Stimulated activated CD4-positive, alpha-beta T cell treated with anti-CD3 and anti-CD28 coated beads, Interleukin-12 subunit alpha, Interleukin-12 subunit beta, amount 100 ng/mL, for 48 hours (primary cell): ENCODE measurements around the gene NGF.

ENCODE experiments used
- DNase-seq, 3 donors: peaks; one replicate each; pipeline ENCODE4 v3.0.0-alpha.2; 2020; ENCODE audit warnings: low read depth in 2 of 3, low spot score in 1 of 3

Gene NGF

GRCh38 chr1:115283249-115283648, 54.8 kb downstream of the NGF start:
- no peak for DNase-seq

- no peak for DNase-seq
Observed at GRCh38 chr1:115282807-115283208, 55.2 kb downstream of the NGF start.

- no peak for DNase-seq
Observed at GRCh38 chr1:115281143-115281542, 56.9 kb downstream of the NGF start.

- no peak for DNase-seq
Observed at GRCh38 chr1:115280064-115280463, 58.0 kb downstream of the NGF start.

GRCh38 chr1:115278211-115278610, 59.8 kb downstream of the NGF start:
- DNase-seq: no peak

GRCh38 chr1:115277276-115277675, 60.8 kb downstream of the NGF start:
- no peak for DNase-seq

GRCh38 chr1:115275216-115275615, 62.8 kb downstream of the NGF start:
- DNase-seq: no peak

- no peak for DNase-seq
Observed at GRCh38 chr1:115274467-115274866, 63.6 kb downstream of the NGF start.

- no peak for DNase-seq
Observed at GRCh38 chr1:115266729-115267421, 71.2 kb downstream of the NGF start.

- no peak for DNase-seq
Observed at GRCh38 chr1:115265099-115265498, 73.0 kb downstream of the NGF start.

- no peak for DNase-seq
Observed at GRCh38 chr1:115262886-115263285, 75.2 kb downstream of the NGF start.

- no peak for DNase-seq
Observed at GRCh38 chr1:115261496-115261895, 76.6 kb downstream of the NGF start.

GRCh38 chr1:115258302-115258866, 79.7 kb downstream of the NGF start:
- DNase-seq: no peak

GRCh38 chr1:115257591-115257990, 80.5 kb downstream of the NGF start:
- DNase-seq: no peak

GRCh38 chr1:115255154-115255553, 82.9 kb downstream of the NGF start:
- no peak for DNase-seq

- DNase-seq: no peak
Observed at GRCh38 chr1:115252585-115252984, 85.5 kb downstream of the NGF start.

- DNase-seq: no peak
Observed at GRCh38 chr1:115251856-115252255, 86.2 kb downstream of the NGF start.

- DNase-seq: no peak
Observed at GRCh38 chr1:115251340-115251748, 86.7 kb downstream of the NGF start.

- no peak for DNase-seq
Observed at GRCh38 chr1:115246526-115246925, 91.5 kb downstream of the NGF start.

GRCh38 chr1:115245227-115245626, 92.8 kb downstream of the NGF start:
- DNase-seq: no peak

- DNase-seq: no peak
Observed at GRCh38 chr1:115242543-115242942, 95.5 kb downstream of the NGF start.

GRCh38 chr1:115241309-115241708, 96.7 kb downstream of the NGF start:
- DNase-seq: no peak

- DNase-seq: no peak
Observed at GRCh38 chr1:115240297-115240696, 97.8 kb downstream of the NGF start.
